ENCODE data around the gene TNNC2. TPM values are rescaled to one million over a fixed set of nuclear protein-coding genes. Genes with fewer than 3 reads are reported as not detected.
A peak's percentile ranks its signal among the peaks of the same experiment; 100 is the strongest.

The TNNC2 gene
- polyA plus RNA-seq, 5 donors: 0.29 to 321 (median 3.0) TPM

DNA sequence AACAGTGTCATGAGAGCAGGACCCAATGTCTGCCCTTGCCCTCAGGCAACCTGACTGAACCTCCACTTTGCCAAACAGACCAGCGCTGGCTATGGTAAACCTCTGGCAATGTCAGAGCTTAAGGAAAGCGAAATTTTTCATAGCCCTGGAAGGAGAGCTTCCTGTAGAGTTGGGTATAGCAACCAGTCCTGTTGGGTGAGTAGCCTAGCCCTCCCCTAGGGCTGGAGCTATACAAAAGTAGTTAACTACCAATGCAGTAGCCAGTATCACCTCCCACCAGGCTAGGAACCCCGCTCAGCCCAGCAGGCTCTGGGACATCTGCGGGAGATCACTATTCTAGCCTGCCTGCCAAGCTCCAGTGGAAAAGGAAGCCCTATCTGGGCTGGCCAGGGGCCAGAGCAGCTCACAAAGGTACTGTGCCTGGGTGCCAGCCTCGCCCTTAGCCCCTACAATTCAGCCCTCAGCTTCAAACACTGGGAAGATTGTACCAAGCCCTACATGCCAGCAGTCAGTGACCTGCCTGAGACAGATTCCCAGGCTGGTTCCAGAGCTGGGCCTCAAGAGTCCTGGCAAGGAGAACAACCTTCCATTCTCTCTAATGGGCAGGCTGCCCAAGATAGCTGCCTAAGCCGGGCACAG lies 43.3 kb downstream of the TNNC2 start:
- no peak for DNase-seq

DNA sequence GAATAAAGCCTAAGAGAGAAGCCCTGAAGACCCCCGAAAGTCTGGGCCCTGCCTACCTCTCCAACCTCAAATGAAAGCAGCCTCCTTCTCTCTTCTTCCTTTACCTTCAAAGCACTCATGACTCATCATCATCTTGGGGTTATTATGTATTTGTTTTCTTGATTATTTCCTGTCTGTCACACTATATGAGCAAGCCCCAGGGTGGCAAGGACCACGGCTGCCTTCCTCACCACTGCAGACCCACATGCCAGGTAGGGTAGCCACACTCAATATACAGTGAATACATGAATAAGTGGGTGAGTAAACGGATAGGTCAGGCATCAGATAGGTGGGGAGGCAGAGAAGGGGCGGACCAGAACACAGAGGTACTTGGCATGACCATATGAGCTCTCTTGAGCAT lies 44.2 kb downstream of the TNNC2 start:
- DNase-seq: no peak

DNA sequence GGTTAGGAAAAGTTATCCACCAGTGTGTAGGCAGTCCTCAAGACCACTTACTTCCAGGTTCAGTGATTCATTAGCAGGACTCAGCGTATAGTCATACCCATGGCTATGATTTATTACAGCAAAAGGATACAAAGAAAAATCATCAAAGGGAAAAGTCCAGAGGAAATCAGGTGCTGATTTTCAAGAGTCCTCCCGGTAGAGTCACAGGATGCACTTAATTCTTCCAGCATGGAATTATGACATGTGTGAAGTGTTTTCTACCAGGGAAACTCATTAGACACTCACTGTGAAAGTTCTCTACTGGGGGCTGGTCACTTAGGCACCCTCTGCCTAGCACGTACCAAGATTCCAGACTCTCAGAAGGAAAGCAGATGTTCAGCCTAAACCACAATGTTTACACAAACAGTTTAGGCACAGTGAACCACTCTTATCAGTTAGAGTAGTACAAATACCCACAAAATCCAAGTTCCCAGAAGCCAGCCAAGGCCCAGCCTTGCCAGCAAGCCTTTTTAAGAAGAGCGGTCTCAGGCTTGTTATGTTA lies 45.7 kb downstream of the TNNC2 start:
- no peak for DNase-seq

DNA sequence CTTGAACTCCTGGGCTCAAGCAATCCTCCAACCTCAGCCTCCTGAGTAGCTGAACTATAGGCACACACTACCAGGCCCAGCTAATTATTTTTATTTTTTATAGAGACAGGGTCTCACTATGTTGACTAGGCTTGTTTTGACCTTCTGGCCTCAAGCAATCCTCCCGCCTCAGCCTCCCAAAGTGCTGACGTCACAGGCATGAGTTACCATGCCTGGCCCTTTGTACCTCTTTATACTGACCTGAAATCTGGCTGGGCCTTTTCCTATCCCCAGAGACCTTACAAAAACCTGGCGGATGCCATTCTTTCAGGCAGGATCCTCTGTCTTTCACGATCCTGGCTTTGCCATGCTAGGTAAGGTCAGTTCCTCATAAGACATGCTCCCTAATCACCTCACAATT lies 47.0 kb downstream of the TNNC2 start:
- DNase-seq: no peak

DNA sequence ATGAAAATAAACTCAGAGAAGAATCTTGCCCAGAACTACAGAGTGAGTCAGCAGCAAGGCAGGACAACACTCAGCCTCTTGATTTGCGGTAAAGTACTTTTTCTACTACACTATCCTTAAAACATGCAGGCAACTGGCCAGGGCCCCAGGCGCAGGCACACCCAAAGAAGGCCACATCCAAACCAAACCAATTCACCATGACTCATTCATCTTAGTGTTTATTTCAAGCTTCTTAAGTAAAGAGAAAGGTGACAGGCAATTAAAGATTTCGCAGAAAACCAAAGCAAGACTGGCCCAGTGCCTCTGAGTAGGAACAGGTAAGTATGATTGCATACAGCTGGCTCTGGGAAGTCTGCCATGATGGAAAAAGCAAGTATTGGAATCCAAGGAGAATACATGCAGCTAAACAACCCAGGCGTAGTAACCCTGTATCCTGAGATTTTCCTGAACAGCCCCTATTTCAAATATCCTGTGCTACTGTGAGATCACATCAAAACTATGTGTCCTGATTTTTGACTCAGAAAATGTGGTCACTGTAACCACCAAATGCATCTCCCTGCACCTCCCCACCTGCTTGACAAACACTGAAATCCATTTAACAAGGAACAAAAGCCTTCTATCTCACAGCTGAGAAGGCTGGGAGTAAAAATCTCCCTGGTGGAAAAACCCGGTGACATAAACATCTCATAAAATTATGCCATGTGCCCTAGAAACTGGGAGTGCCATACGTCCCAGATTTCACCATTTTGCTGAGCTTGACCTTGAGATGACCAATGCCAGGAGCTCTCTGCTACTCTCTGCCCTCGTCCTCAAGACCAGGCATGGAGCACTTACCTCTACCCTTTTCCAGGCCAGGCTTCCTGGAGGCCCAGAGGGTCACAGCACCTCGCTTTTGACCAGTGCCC lies 47.8 kb downstream of the TNNC2 start:
- DNase-seq: peak; percentile 26 to 34

DNA sequence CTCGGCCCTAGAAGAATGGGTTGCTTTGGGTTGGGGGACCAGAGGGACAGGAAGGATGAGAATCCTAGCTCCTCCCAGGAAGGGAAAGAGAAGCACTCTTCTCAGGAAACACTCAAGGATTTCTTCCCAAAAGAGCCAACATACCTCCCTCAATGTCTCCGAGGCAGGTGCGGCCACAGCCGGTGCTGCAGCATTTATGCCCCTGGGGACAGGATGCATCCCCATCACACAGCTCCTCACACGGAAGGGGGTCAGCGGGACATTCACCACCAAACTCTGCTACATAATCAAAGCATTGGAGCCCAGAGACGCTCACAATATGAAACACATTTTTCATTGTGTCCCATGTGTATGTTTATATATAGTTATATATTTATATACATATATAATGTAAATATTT lies 50.2 kb downstream of the TNNC2 start:
- no peak for DNase-seq

DNA sequence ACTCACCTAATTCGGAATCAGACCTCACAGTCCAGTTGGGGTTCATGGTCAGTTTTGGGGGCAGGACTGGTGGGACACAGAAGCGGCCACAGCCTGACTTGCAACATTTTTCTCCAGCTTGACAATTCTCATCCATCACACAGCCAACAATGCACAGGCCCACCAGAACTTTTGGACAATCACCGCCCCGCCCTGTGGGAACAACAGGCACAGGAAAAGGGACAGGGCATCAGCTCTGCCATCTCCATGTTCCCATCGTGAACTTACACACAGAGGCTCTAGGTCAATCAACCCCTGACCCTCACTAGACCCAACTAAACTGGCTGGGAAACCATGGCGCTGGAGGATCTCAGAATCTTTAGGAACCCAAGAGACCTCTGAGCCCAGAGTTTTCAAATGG lies 51.7 kb downstream of the TNNC2 start:
- no peak for DNase-seq

DNA sequence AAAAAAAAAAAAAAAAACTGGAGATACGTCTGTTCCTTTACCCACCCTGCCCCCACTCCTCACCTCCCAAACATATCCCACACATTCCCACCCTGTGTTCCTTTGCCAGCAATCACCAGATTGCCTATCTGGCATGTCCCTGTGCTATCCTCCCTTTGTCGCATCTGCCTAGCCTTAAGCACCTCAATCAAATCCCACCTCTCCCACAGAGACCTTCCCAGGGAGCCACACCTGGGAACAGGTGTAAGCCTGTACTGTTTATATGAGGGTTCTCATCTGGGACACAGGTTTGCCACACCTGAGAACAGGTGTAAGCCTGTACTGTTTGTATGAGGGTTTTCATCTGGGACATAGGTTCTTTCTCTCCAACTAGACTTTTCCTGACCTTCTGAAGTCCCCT lies 52.2 kb downstream of the TNNC2 start:
- DNase-seq: no peak

Other genes starting within 250 kb of the TNNC2 start
- under 1 TPM in 1 of 5 donors, not detected in 4; 0.12 TPM for gene WFDC8, start 248.0 kb downstream of the TNNC2 start, polyA plus RNA-seq (ENCODE audit: insufficient read depth in 1 of 5, insufficient read length in 5 of 5, low replicate concordance in 1 of 5)
- gene WFDC10A, start 197.6 kb downstream of the TNNC2 start, polyA plus RNA-seq (ENCODE audit: insufficient read depth in 1 of 5, insufficient read length in 5 of 5, low replicate concordance in 1 of 5): not detected
- gene WFDC9, start 196.0 kb downstream of the TNNC2 start, polyA plus RNA-seq (ENCODE audit: insufficient read depth in 1 of 5, insufficient read length in 5 of 5, low replicate concordance in 1 of 5): not detected
- not detected for gene WFDC11, start 157.1 kb downstream of the TNNC2 start, polyA plus RNA-seq (ENCODE audit: insufficient read depth in 1 of 5, insufficient read length in 5 of 5, low replicate concordance in 1 of 5)
- gene WFDC13, start 125.3 kb downstream of the TNNC2 start, polyA plus RNA-seq (ENCODE audit: insufficient read depth in 1 of 5, insufficient read length in 5 of 5, low replicate concordance in 1 of 5): not detected
- not detected for gene WFDC10B, start 122.3 kb downstream of the TNNC2 start, polyA plus RNA-seq (ENCODE audit: insufficient read depth in 1 of 5, insufficient read length in 5 of 5, low replicate concordance in 1 of 5)
- gene SPINT4, start 105.0 kb downstream of the TNNC2 start, polyA plus RNA-seq (ENCODE audit: insufficient read depth in 1 of 5, insufficient read length in 5 of 5, low replicate concordance in 1 of 5): not detected
- gene WFDC3, start 35.4 kb downstream of the TNNC2 start, polyA plus RNA-seq (ENCODE audit: insufficient read depth in 1 of 5, insufficient read length in 5 of 5, low replicate concordance in 1 of 5): 1 to 10 TPM in 2 of 5 donors, under 1 TPM in 3; 0.20 to 1.3 (median 0.71) TPM
- gene DNTTIP1, start 35.4 kb downstream of the TNNC2 start, polyA plus RNA-seq (ENCODE audit: insufficient read depth in 1 of 5, insufficient read length in 5 of 5, low replicate concordance in 1 of 5): 10 to 100 TPM; 26.4 to 36.0 (median 28.9) TPM
- gene UBE2C, start 14.7 kb downstream of the TNNC2 start, polyA plus RNA-seq (ENCODE audit: insufficient read depth in 1 of 5, insufficient read length in 5 of 5, low replicate concordance in 1 of 5): 100 to 1,000 TPM in 1 of 5 donors, 10 to 100 TPM in 4; 43.4 to 104 (median 68.6) TPM
- gene SNX21, start 6.5 kb upstream of the TNNC2 start, polyA plus RNA-seq (ENCODE audit: insufficient read depth in 1 of 5, insufficient read length in 5 of 5, low replicate concordance in 1 of 5): 10 to 100 TPM; 13.0 to 22.5 (median 17.7) TPM
- 10 to 100 TPM; 19.2 to 28.4 (median 22.0) TPM for gene ACOT8, start 30.1 kb upstream of the TNNC2 start, polyA plus RNA-seq (ENCODE audit: insufficient read depth in 1 of 5, insufficient read length in 5 of 5, low replicate concordance in 1 of 5)
- gene ZSWIM3, start 30.3 kb upstream of the TNNC2 start, polyA plus RNA-seq (ENCODE audit: insufficient read depth in 1 of 5, insufficient read length in 5 of 5, low replicate concordance in 1 of 5): 1 to 10 TPM; 5.0 to 5.9 (median 5.4) TPM
- 10 to 100 TPM; 12.0 to 15.5 (median 14.3) TPM for gene ZSWIM1, start 53.9 kb upstream of the TNNC2 start, polyA plus RNA-seq (ENCODE audit: insufficient read depth in 1 of 5, insufficient read length in 5 of 5, low replicate concordance in 1 of 5)
- gene SPATA25, start 60.3 kb upstream of the TNNC2 start, polyA plus RNA-seq (ENCODE audit: insufficient read depth in 1 of 5, insufficient read length in 5 of 5, low replicate concordance in 1 of 5): 1 to 10 TPM; 1.3 to 3.6 (median 3.4) TPM
- gene NEURL2, start 63.9 kb upstream of the TNNC2 start, polyA plus RNA-seq (ENCODE audit: insufficient read depth in 1 of 5, insufficient read length in 5 of 5, low replicate concordance in 1 of 5): 1 to 10 TPM; 3.4 to 5.2 (median 4.2) TPM
- 10 to 100 TPM; 69.0 to 75.0 (median 72.0) TPM for gene CTSA, start 64.0 kb upstream of the TNNC2 start, polyA plus RNA-seq (ENCODE audit: insufficient read depth in 1 of 5, insufficient read length in 5 of 5, low replicate concordance in 1 of 5)
- gene PLTP, start 84.8 kb upstream of the TNNC2 start, polyA plus RNA-seq (ENCODE audit: insufficient read depth in 1 of 5, insufficient read length in 5 of 5, low replicate concordance in 1 of 5): 10 to 100 TPM; 36.4 to 72.4 (median 44.1) TPM
- 10 to 100 TPM; 35.5 to 51.2 (median 44.2) TPM for gene PCIF1, start 107.4 kb upstream of the TNNC2 start, polyA plus RNA-seq (ENCODE audit: insufficient read depth in 1 of 5, insufficient read length in 5 of 5, low replicate concordance in 1 of 5)
- 10 to 100 TPM; 15.0 to 21.3 (median 16.9) TPM for gene ZNF335, start 144.9 kb upstream of the TNNC2 start, polyA plus RNA-seq (ENCODE audit: insufficient read depth in 1 of 5, insufficient read length in 5 of 5, low replicate concordance in 1 of 5)
- gene MMP9, start 181.6 kb upstream of the TNNC2 start, polyA plus RNA-seq (ENCODE audit: insufficient read depth in 1 of 5, insufficient read length in 5 of 5, low replicate concordance in 1 of 5): under 1 TPM; 0.38 to 0.53 (median 0.46) TPM
- gene SLC12A5, start 201.9 kb upstream of the TNNC2 start, polyA plus RNA-seq (ENCODE audit: insufficient read depth in 1 of 5, insufficient read length in 5 of 5, low replicate concordance in 1 of 5): 1 to 10 TPM; 1.1 to 2.3 (median 1.7) TPM

Data from right lung (tissue), 5 donors.